HepG2 (cell line): ENCODE measurements around the gene MAGEA9B. TPM values are rescaled to one million over a fixed set of nuclear protein-coding genes. Genes with fewer than 3 reads are reported as not detected.

Experiments
- ATF7 ChIP-seq, 2 experiments: fragments of 450-650 bp in 1 of 2; sonication (generic) in 1 of 2; formaldehyde crosslinking in 1 of 2; IDR thresholded peaks; 2 replicates each; pipeline versions ENCODE4 v1.4.0 to v1.6.1; 2016 to 2020; ENCODE audit warnings: antibody characterized with exemption in 1 of 2, mild to moderate bottlenecking in 1 of 2, missing genetic modification reagents in 1 of 2
- KDM5A ChIP-seq: fragments of 200-600 bp; sonication (generic); IDR thresholded peaks from 2 replicates; pipeline ENCODE4 v1.7.0; 2018; ENCODE audit warnings: antibody characterized with exemption, mild to moderate bottlenecking, low read length, borderline replicate concordance
- NFE2L1 ChIP-seq: sonication (generic); formaldehyde crosslinking; IDR thresholded peaks from 2 replicates; pipeline ENCODE4 v1.4.0; 2020; ENCODE audit warnings: missing genetic modification reagents, mild to moderate bottlenecking, borderline replicate concordance
- SAFB2 ChIP-seq: sonication (generic); formaldehyde crosslinking; IDR thresholded peaks from 2 replicates; pipeline ENCODE4 v1.5.1; 2020; ENCODE audit warnings: missing genetic modification reagents, low read depth, mild to moderate bottlenecking, borderline replicate concordance
- ZNF232 ChIP-seq: sonication (generic); formaldehyde crosslinking; IDR thresholded peaks from 2 replicates; pipeline ENCODE4 v1.4.0; 2020; ENCODE audit warnings: missing genetic modification reagents, borderline replicate concordance
- polyA plus RNA-seq, 8 experiments: library from polyadenylated mRNA; depleted of rRNA in 3 of 8; stranded (reverse) in 7 of 8; unstranded in 1 of 8; fragments of >200 nt; fragmentation: Illumina TruSeq in 4 of 8; extraction: Trizol in 4 of 8; gene quantifications; 2 replicates each; pipeline versions ENCODE4 v1.2.1 to v1.2.3, GENCODE V29; 2011 to 2016; ENCODE audit warnings: low read depth in 4 of 8, missing spikeins in 1 of 8, mixed read lengths in 1 of 8; ENCODE audit not compliant: insufficient read depth in 1 of 8
- total RNA-seq, 5 experiments: library from RNA; depleted of rRNA; stranded (reverse); fragments of >200 nt; fragmentation: Illumina TruSeq; extraction: Trizol; gene quantifications; 2 replicates each; pipeline ENCODE4 v1.2.3, GENCODE V29; 2016; ENCODE audit warnings: low read depth in 1 of 5
- TF ChIP-seq, protein P1 (sequence below): sonication (generic); formaldehyde crosslinking; IDR thresholded peaks from 2 replicates; pipeline ENCODE4 v1.5.0; 2020; ENCODE audit warnings: mild to moderate bottlenecking, missing genetic modification reagents, borderline replicate concordance

The MAGEA9B gene
- total and polyA plus RNA-seq, 2 of the 13 experiments (the other 11 are each of a cell fraction or from before 2014, with no cell fraction given): 0.07 to 0.11 TPM

- TF ChIP-seq, protein P1, sequence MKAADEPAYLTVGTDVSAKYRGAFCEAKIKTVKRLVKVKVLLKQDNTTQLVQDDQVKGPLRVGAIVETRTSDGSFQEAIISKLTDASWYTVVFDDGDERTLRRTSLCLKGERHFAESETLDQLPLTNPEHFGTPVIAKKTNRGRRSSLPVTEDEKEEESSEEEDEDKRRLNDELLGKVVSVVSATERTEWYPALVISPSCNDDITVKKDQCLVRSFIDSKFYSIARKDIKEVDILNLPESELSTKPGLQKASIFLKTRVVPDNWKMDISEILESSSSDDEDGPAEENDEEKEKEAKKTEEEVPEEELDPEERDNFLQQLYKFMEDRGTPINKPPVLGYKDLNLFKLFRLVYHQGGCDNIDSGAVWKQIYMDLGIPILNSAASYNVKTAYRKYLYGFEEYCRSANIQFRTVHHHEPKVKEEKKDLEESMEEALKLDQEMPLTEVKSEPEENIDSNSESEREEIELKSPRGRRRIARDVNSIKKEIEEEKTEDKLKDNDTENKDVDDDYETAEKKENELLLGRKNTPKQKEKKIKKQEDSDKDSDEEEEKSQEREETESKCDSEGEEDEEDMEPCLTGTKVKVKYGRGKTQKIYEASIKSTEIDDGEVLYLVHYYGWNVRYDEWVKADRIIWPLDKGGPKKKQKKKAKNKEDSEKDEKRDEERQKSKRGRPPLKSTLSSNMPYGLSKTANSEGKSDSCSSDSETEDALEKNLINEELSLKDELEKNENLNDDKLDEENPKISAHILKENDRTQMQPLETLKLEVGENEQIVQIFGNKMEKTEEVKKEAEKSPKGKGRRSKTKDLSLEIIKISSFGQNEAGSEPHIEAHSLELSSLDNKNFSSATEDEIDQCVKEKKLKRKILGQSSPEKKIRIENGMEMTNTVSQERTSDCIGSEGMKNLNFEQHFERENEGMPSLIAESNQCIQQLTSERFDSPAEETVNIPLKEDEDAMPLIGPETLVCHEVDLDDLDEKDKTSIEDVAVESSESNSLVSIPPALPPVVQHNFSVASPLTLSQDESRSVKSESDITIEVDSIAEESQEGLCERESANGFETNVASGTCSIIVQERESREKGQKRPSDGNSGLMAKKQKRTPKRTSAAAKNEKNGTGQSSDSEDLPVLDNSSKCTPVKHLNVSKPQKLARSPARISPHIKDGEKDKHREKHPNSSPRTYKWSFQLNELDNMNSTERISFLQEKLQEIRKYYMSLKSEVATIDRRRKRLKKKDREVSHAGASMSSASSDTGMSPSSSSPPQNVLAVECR: peak; percentile 83
- 0 out of 2 replicates have a peak, but pooled peaks have one; percentile 29 for TF ChIP-seq ZNF232 (CRISPR knock-in tag)
- no peak for TF ChIP-seq ATF7 (IDR thresholded peaks at IDR 0.05)
- peak; percentile 55; the same call in 1 of the 2 replicates for TF ChIP-seq ATF7 (CRISPR knock-in tag; IDR thresholded peaks at IDR 0.05)
- TF ChIP-seq SAFB2 (CRISPR knock-in tag): no peak
- peak; percentile 42; the same call in 1 of the 2 replicates for TF ChIP-seq KDM5A
- TF ChIP-seq NFE2L1 (CRISPR knock-in tag): no peak
Observed at GRCh38 chrX:149540621-149541520, 46.4 kb downstream of the MAGEA9B start, which contains the start of gene EOLA1 (continued).
